Peyer's patch (tissue), 4 donors: ENCODE results near the gene C7orf33. TPM values are rescaled to one million over a fixed set of nuclear protein-coding genes. Genes with fewer than 3 reads are reported as not detected.

Source experiments
- DNase-seq, 3 donors: peaks; one replicate each; pipeline ENCODE4 v3.0.0-alpha.2; 2017 to 2019
- H3K27ac ChIP-seq, 4 donors: fragments of 200-600 bp; sonication (generic); one replicate each; pipeline ENCODE4 v1.5.1; 2016 to 2019
- H3K27me3 ChIP-seq, 2 donors: fragments of 200-600 bp; sonication (generic); one replicate each; pipeline ENCODE4 v1.5.1; 2019
- H3K36me3 ChIP-seq, 3 donors: fragments of 200-600 bp; sonication (generic); one replicate each; pipeline ENCODE4 v1.5.1; 2016 to 2019
- H3K4me1 ChIP-seq, 4 donors: fragments of 200-600 bp; sonication (generic); one replicate each; pipeline ENCODE4 v1.5.1; 2016 to 2019
- H3K4me3 ChIP-seq, 4 donors: fragments of 200-600 bp; sonication (generic); 1 replicate in 3 of 4; 2 replicates in 1 of 4; pipeline ENCODE4 v1.5.1; 2016 to 2019; ENCODE audit warnings: mild to moderate bottlenecking in 1 of 4
- H3K9me3 ChIP-seq, 4 donors: fragments of 200-600 bp; sonication (generic); one replicate each; pipeline ENCODE4 v1.5.1; 2016 to 2019; ENCODE audit warnings: mild to moderate bottlenecking in 1 of 4
- POLR2A ChIP-seq, 2 donors: fragments of 450-650 bp; IDR thresholded peaks; one replicate each; pipeline ENCODE4 v1.5.1; 2017; ENCODE audit warnings: antibody characterized with exemption in 2 of 2, mild to moderate bottlenecking in 2 of 2, moderate library complexity in 2 of 2
- total RNA-seq, 4 donors: library from RNA; depleted of rRNA; stranded (reverse); fragments of >200 nt; gene quantifications; one replicate each; pipeline ENCODE4 v1.1.0, GENCODE V29; 2016
- TF ChIP-seq, protein P1 (sequence below), 6 experiments: fragments of 450-650 bp in 4 of 6; fragments of 200-600 bp in 2 of 6; sonication (generic) in 1 of 6; IDR thresholded peaks; one replicate each; pipeline ENCODE4 v1.5.1; 2017 to 2019; ENCODE audit warnings: antibody characterized with exemption in 6 of 6, mild to moderate bottlenecking in 3 of 6, moderate library complexity in 1 of 6

Gene C7orf33
- total RNA-seq, 4 donors from 2014 or later, result not detected

DNA sequence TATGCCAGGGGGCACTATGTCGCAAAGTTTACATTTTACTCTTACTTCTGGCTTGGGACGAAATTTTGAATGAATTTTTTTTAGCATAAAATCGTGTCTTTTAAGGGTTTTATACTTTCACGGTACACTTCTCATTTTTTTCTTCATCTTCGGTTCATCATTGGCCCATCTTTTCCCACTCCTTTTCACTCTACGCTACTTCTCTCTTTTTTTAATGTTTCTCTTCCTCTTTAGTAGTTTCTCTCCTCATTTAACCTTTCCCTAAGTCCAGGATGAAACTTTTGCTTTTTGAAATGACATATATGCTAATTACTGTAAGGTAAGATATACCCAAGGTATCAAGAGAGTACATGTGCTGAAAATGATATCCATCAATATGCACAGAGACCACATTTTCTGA is 39.5 kb downstream of the C7orf33 start:
- no peak for DNase-seq
- H3K27ac ChIP-seq, result no peak overlapping the region
- no peaks in the 10 kb centered on the region for H3K4me1 ChIP-seq
- H3K9me3 ChIP-seq, result no peaks in the 10 kb centered on the region
- TF ChIP-seq POLR2A (IDR thresholded peaks at IDR 0.05), result no peak
- TF ChIP-seq, protein P1, sequence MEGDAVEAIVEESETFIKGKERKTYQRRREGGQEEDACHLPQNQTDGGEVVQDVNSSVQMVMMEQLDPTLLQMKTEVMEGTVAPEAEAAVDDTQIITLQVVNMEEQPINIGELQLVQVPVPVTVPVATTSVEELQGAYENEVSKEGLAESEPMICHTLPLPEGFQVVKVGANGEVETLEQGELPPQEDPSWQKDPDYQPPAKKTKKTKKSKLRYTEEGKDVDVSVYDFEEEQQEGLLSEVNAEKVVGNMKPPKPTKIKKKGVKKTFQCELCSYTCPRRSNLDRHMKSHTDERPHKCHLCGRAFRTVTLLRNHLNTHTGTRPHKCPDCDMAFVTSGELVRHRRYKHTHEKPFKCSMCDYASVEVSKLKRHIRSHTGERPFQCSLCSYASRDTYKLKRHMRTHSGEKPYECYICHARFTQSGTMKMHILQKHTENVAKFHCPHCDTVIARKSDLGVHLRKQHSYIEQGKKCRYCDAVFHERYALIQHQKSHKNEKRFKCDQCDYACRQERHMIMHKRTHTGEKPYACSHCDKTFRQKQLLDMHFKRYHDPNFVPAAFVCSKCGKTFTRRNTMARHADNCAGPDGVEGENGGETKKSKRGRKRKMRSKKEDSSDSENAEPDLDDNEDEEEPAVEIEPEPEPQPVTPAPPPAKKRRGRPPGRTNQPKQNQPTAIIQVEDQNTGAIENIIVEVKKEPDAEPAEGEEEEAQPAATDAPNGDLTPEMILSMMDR (IDR thresholded peaks at IDR 0.05), result no peak
- H3K27me3 ChIP-seq, result no peaks in the 10 kb centered on the region
- H3K4me3 ChIP-seq, result no peak overlapping the region
- no peaks in the 10 kb centered on the region for H3K36me3 ChIP-seq

DNA sequence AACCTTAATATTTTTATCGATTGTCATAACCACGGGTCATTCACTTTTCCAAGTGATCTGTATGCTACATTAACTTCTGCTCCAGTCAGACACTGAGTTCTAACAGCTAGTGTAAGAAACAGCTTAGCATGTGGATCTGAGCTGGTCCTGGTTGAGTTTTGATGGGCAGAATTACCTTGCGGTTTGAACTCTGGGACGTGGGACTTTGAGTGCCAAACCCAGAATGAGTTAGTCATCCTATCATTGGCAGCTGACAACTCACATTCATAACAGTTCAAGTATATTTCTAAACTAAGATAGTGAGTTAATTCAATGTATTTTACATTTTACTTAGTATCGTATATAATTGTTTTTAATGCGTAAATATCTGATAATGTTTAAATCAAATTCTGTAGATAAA is 43.2 kb downstream of the C7orf33 start:
- H3K27me3 ChIP-seq, result no peaks in the 10 kb centered on the region
- no peak for DNase-seq
- no peaks in the 10 kb centered on the region for H3K4me1 ChIP-seq
- TF ChIP-seq, protein P1 (IDR thresholded peaks at IDR 0.05), result no peak
- no peak for TF ChIP-seq POLR2A (IDR thresholded peaks at IDR 0.05)
- H3K9me3 ChIP-seq, result no peaks in the 10 kb centered on the region
- H3K36me3 ChIP-seq, result no peaks in the 10 kb centered on the region
- H3K4me3 ChIP-seq, result no peak overlapping the region
- no peak overlapping the region for H3K27ac ChIP-seq

DNA sequence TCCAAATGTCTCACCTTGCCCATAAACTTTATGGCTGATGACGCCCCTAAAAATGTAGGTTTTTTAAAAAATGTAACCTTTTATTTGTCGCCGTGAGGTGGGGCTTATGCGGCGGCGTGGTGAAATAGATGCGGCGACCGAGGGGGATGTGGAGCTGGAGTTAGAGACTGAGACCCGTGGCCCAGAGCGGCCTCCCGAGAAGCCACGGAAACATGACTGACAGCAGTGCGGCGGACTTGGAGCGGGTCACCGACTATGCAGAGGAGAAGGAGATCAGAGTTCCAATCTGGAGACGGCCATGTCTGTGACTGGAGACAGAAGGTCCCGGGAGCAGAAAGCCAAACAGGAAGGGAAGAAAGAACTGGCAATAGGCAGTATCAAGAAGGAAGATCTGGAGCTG is 46.5 kb downstream of the C7orf33 start:
- Histone ChIP-seq H3K4me1 (no peaks in the 10 kb centered on the region), H3K27ac (no peak overlapping the region), H3K4me3 (no peak overlapping the region), H3K9me3 (no peaks in the 10 kb centered on the region), H3K36me3 (no peaks in the 10 kb centered on the region), H3K27me3 (no peaks in the 10 kb centered on the region)
- TF ChIP-seq, protein P1 (IDR thresholded peaks at IDR 0.05), result no peak
- TF ChIP-seq POLR2A (IDR thresholded peaks at IDR 0.05), result no peak
- no peak for DNase-seq

DNA sequence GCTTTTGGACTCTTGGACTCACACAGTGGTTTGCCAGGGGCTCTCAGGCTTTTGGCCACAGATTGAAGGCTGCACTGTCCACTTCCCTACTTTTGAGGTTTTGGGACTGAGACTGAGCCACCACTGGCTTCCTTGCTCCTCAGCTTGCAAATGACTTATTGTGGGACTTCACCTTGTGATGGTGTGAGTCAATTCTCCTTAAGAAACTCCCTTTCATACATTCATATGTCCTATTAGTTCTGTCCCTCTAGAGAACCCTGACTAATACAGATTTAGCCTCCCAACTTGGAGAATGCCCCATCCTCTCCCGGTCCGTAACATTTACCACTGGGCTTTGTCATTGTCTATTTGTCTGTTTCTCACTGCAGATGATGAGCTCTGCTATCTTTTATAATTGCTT is 55.3 kb downstream of the C7orf33 start:
- DNase-seq, result no peak
- Histone ChIP-seq H3K9me3 (no peaks in the 10 kb centered on the region), H3K4me1 (no peaks in the 10 kb centered on the region), H3K27me3 (no peaks in the 10 kb centered on the region), H3K36me3 (no peaks in the 10 kb centered on the region), H3K4me3 (no peak overlapping the region), H3K27ac (no peak overlapping the region)
- no peak for TF ChIP-seq POLR2A (IDR thresholded peaks at IDR 0.05)
- TF ChIP-seq, protein P1 (IDR thresholded peaks at IDR 0.05), result no peak

DNA sequence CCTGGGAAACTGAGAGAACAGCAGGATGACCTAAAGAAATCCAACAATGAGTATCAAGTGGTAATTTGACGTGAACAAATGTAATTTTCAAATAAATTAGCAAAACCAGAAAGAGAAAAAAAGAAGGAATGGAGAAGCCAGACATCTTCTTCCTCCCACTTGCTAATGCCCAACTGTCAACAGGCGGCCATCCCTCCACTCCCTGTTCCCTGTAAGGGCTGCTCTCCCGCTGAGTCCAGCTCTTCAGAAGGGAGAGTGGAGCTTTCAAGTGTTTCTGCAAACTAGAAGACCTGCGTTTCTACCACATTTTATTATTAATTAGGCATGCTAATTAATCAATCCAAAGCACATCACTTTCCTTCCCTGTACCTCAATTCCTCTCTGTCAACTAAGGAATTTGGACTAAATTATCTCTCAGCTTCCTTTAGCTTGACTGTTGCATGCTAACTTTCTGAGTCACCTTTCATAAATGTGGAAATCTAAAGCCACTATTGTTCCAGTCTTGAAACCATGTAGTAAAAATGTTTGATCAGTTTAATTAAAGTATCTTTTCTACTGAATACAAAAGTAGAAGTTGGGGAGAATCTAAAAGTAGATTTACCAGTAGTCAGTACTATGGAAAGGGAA is 59.8 kb downstream of the C7orf33 start:
- Histone ChIP-seq H3K9me3 (no peaks in the 10 kb centered on the region), H3K4me3 (no peak overlapping the region), H3K36me3 (no peaks in the 10 kb centered on the region), H3K27me3 (no peaks in the 10 kb centered on the region), H3K4me1 (no peaks in the 10 kb centered on the region), H3K27ac (no peak overlapping the region)
- no peak for TF ChIP-seq POLR2A (IDR thresholded peaks at IDR 0.05)
- TF ChIP-seq, protein P1 (IDR thresholded peaks at IDR 0.05), result no peak
- no peak for DNase-seq

DNA sequence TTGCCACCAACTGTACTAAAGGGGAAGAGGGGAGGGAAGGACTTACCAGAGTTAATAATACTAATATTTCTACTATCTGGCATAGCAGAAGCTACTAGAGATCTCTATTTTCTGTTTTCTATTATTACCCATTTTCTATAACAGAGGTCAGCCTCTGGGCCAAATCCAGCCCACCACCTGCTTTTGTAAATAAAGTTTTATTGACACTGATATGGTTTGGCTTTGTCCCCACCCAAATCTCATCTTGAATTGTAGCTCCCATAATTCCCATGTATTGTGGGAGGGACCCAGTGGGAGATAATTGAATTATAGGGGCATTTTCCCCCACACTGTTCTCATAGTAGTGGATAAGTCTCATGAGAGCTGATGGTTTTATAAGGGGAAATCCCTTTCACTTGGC is 62.2 kb downstream of the C7orf33 start:
- Histone ChIP-seq H3K9me3 (no peaks in the 10 kb centered on the region), H3K27me3 (no peaks in the 10 kb centered on the region)
- TF ChIP-seq POLR2A (IDR thresholded peaks at IDR 0.05), result no peak
- TF ChIP-seq, protein P1 (IDR thresholded peaks at IDR 0.05), result no peak

More for the DNA sequence above, 62.2 kb downstream of the C7orf33 start:
- Histone ChIP-seq H3K4me3 (no peak overlapping the region), H3K36me3 (no peaks in the 10 kb centered on the region), H3K4me1 (no peaks in the 10 kb centered on the region), H3K27ac (no peak overlapping the region)
- DNase-seq, result no peak
